SJSA1 (cell line): ENCODE results near the gene SLC25A21. TPM values are rescaled to one million over a fixed set of nuclear protein-coding genes. Genes with fewer than 3 reads are reported as not detected.

Source experiments
- DNase-seq, 2 experiments: peaks; one replicate each; pipeline ENCODE4 v3.0.0-alpha.2; 2015 to 2020; ENCODE audit warnings: low spot score in 2 of 2, low read depth in 1 of 2
- H3K27ac ChIP-seq: fragments of 250-450 bp; sonication (Bioruptor Pico); 2 replicates; pipeline ENCODE4 v1.5.1; 2020; ENCODE audit warnings: mild to moderate bottlenecking, moderate library complexity
- H3K27me3 ChIP-seq: fragments of 250-450 bp; sonication (Bioruptor Pico); replicated peaks from 2 replicates; pipeline ENCODE4 v1.5.1; 2020; ENCODE audit warnings: mild to moderate bottlenecking, moderate library complexity
- H3K36me3 ChIP-seq: fragments of 250-450 bp; sonication (Bioruptor Pico); 2 replicates; pipeline ENCODE4 v1.5.1; 2020; ENCODE audit warnings: mild to moderate bottlenecking
- H3K4me1 ChIP-seq: fragments of 250-450 bp; sonication (Bioruptor Pico); replicated peaks from 2 replicates; pipeline ENCODE4 v1.6.1; 2021; ENCODE audit warnings: mild to moderate bottlenecking
- H3K4me3 ChIP-seq: fragments of 250-450 bp; sonication (Bioruptor Pico); 2 replicates; pipeline ENCODE4 v1.5.1; 2020; ENCODE audit warnings: mild to moderate bottlenecking
- H3K9me3 ChIP-seq: fragments of 250-450 bp; sonication (Bioruptor Pico); replicated peaks from 2 replicates; pipeline ENCODE4 v1.5.1; 2020; ENCODE audit warnings: mild to moderate bottlenecking
- total RNA-seq: library from RNA; depleted of rRNA; stranded (reverse); fragments of >200 nt; shearing (Covaris generic); gene quantifications from 2 replicates; pipeline ENCODE4 v1.2.3, GENCODE V29; 2014

Gene SLC25A21
- total RNA-seq, 1 experiment from 2014 or later: 2.6 TPM

GRCh38 chr14:36950812-36951211, 221.6 kb downstream of the SLC25A21 start:
- no peak for DNase-seq
- H3K27me3 ChIP-seq: no peaks in the 10 kb centered on the region
- no peak overlapping the region for H3K27ac ChIP-seq
- no peaks in the 10 kb centered on the region for H3K36me3 ChIP-seq
- peaks cover 45% of the 10 kb centered on the region for H3K4me1 ChIP-seq
- no peak overlapping the region for H3K4me3 ChIP-seq
- H3K9me3 ChIP-seq: no peaks in the 10 kb centered on the region

DNA sequence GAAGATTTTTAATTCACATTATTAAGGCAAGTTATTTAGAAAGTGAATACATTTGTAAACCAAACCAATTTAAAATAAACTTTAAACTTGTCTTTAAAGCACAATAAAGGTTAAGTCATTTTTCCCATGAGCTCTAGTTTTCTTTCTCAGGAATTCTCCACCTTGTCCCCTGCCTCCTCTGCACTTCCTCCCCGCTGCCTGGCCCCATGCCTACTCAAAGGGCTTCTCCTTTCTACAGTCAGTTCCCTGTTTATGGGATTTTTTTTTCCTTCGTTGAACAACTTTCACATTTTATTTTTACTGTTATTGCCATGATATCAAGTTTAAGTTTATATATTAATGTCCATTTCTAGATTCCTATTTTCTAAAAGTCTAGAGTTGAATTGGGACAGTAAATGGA, 223.0 kb downstream of the SLC25A21 start:
- Histone ChIP-seq H3K4me1 (peaks cover 46% of the 10 kb centered on the region), H3K27me3 (no peaks in the 10 kb centered on the region), H3K36me3 (no peaks in the 10 kb centered on the region), H3K4me3 (no peak overlapping the region), H3K9me3 (no peaks in the 10 kb centered on the region), H3K27ac (no peak overlapping the region)
- DNase-seq: no peak

- H3K4me1 ChIP-seq: peaks cover 48% of the 10 kb centered on the region
- H3K27me3 ChIP-seq: no peaks in the 10 kb centered on the region
- H3K36me3 ChIP-seq: no peaks in the 10 kb centered on the region
- no peak for DNase-seq
- no peak overlapping the region for H3K27ac ChIP-seq
- no peaks in the 10 kb centered on the region for H3K9me3 ChIP-seq
- no peak overlapping the region for H3K4me3 ChIP-seq
Measured at GRCh38 chr14:36948157-36948859, 224.1 kb downstream of the SLC25A21 start.

- no peaks in the 10 kb centered on the region for H3K9me3 ChIP-seq
- DNase-seq: no peak
- peaks cover 48% of the 10 kb centered on the region for H3K4me1 ChIP-seq
- no peaks in the 10 kb centered on the region for H3K27me3 ChIP-seq
- H3K27ac ChIP-seq: no peak overlapping the region
- H3K36me3 ChIP-seq: no peaks in the 10 kb centered on the region
- H3K4me3 ChIP-seq: no peak overlapping the region
Measured at GRCh38 chr14:36947362-36947761, 225.0 kb downstream of the SLC25A21 start.

GRCh38 chr14:36946872-36947271, 225.5 kb downstream of the SLC25A21 start:
- Histone ChIP-seq H3K4me3 (no peak overlapping the region), H3K27me3 (no peaks in the 10 kb centered on the region), H3K9me3 (no peaks in the 10 kb centered on the region), H3K4me1 (peaks cover 46% of the 10 kb centered on the region), H3K27ac (no peak overlapping the region), H3K36me3 (no peaks in the 10 kb centered on the region)
- no peak for DNase-seq

- no peaks in the 10 kb centered on the region for H3K36me3 ChIP-seq
- no peaks in the 10 kb centered on the region for H3K27me3 ChIP-seq
- peaks cover 33% of the 10 kb centered on the region for H3K4me1 ChIP-seq
- H3K4me3 ChIP-seq: no peak overlapping the region
- DNase-seq: peak; percentile 84 to 86
- H3K27ac ChIP-seq: peak overlapping the region; percentile 29
- H3K9me3 ChIP-seq: no peaks in the 10 kb centered on the region
Measured at GRCh38 chr14:36944307-36945010, 227.9 kb downstream of the SLC25A21 start.

DNA sequence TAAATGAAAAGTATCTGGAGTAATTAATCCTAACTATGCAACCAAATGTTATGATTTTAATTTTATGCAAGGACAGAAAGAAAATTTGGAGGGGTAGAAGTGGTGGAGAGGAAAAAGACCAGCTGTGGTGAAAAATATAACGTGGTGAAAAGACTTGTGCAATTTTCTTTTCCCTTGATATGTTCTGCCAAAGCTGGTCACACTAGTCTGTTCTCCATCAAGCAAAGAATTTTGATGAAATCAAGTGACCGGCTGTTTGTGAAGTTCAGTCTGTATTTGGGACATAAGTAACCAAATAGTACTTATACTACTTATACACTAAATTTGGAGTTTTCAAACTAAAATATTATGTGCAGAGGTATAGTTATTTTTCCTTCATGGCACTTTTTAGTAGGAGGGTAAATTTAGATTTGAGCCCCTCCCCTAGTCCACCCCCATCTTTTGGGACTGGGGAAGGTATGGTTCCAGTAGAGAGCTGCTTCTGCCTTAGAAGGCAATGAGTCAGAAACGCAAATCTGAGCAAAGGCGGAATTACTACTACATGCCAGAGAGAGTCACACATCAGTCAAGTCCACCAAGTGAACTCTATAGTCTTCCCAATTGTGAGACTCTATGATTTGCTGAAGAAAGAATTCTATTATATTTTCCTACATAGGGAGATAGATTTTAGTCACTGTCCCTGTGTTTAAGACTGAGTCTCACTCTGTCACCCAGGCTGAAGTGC, 229.7 kb downstream of the SLC25A21 start:
- Histone ChIP-seq H3K9me3 (no peaks in the 10 kb centered on the region), H3K4me1 (peaks cover 33% of the 10 kb centered on the region), H3K4me3 (no peak overlapping the region), H3K27me3 (no peaks in the 10 kb centered on the region), H3K36me3 (no peaks in the 10 kb centered on the region), H3K27ac (no peak overlapping the region)
- DNase-seq: peak in 1 of 2 experiments; percentile 24

DNA sequence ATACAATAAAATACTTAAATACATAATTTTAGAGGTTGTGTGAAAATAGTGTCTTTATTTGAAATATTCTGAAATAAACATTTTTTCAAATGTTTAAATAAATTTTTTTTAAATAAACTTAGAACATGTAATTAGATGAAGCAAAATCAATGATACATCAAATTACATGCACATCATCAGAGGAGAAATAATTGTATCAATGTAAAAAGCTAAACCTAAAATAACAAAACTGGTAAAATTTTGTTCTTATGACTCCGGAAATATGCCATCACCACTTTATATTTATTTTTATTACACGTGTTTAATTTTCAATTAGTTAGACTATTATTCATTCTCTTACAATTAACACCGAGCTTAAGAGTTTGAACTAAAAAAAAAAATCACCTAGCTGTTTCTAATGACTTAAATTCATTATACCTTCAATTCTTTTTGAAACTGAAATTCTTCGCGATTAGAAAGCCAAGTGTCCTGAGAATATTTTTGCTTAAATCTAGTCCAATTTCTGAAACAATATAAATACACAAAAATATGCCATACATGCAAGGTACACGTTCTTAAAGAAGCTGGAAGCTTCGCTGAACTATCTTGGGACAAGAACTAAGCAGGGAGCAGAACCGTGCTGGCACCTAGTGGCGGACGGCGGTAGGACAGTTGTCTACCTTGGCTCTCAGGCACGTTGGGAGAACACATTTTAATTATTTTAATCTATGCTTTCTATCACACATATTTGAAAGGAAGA, 230.5 kb downstream of the SLC25A21 start:
- Histone ChIP-seq H3K4me1 (peaks cover 33% of the 10 kb centered on the region), H3K27me3 (no peaks in the 10 kb centered on the region), H3K9me3 (no peaks in the 10 kb centered on the region), H3K4me3 (no peak overlapping the region), H3K27ac (no peak overlapping the region), H3K36me3 (no peaks in the 10 kb centered on the region)
- peak; percentile 52 to 59 for DNase-seq

GRCh38 chr14:36940476-36940875, 231.9 kb downstream of the SLC25A21 start:
- no peak for DNase-seq
- no peaks in the 10 kb centered on the region for H3K36me3 ChIP-seq
- peaks cover 32% of the 10 kb centered on the region for H3K4me1 ChIP-seq
- no peak overlapping the region for H3K4me3 ChIP-seq
- no peaks in the 10 kb centered on the region for H3K9me3 ChIP-seq
- H3K27ac ChIP-seq: no peak overlapping the region
- H3K27me3 ChIP-seq: no peaks in the 10 kb centered on the region

GRCh38 chr14:36939265-36939664, 233.1 kb downstream of the SLC25A21 start:
- Histone ChIP-seq H3K36me3 (no peaks in the 10 kb centered on the region), H3K27ac (no peak overlapping the region), H3K9me3 (no peaks in the 10 kb centered on the region), H3K4me1 (peaks cover 20% of the 10 kb centered on the region), H3K4me3 (no peak overlapping the region), H3K27me3 (no peaks in the 10 kb centered on the region)
- no peak for DNase-seq

DNA sequence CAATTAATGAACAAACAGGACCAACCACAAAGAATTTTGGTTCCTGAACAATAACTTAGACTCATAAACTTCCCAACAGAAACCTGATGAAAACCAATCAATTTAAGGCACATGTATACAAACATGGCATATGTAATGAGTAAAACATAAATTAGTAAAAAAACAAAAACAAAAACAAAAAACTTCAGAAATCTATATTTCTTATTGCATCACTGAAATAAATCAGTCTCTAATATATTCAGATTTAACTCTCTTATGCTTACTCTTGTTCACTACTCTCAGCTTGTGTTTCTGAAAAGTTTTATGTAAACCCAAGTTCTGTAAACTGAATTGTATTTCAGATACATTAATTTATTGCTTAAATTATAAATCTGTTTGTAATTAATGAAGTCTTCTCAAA, 233.7 kb downstream of the SLC25A21 start:
- no peaks in the 10 kb centered on the region for H3K36me3 ChIP-seq
- H3K9me3 ChIP-seq: no peaks in the 10 kb centered on the region
- H3K4me1 ChIP-seq: peaks cover 14% of the 10 kb centered on the region
- H3K27ac ChIP-seq: no peak overlapping the region
- no peak overlapping the region for H3K4me3 ChIP-seq
- no peaks in the 10 kb centered on the region for H3K27me3 ChIP-seq
- DNase-seq: no peak

- Histone ChIP-seq H3K36me3 (no peaks in the 10 kb centered on the region), H3K27ac (no peak overlapping the region), H3K4me1 (no peaks in the 10 kb centered on the region), H3K4me3 (no peak overlapping the region), H3K27me3 (no peaks in the 10 kb centered on the region), H3K9me3 (no peaks in the 10 kb centered on the region)
- DNase-seq: no peak
Measured at GRCh38 chr14:36935976-36936678, 236.3 kb downstream of the SLC25A21 start.

GRCh38 chr14:36934304-36934703, 238.1 kb downstream of the SLC25A21 start:
- Histone ChIP-seq H3K4me1 (no peaks in the 10 kb centered on the region), H3K27me3 (no peaks in the 10 kb centered on the region), H3K9me3 (no peaks in the 10 kb centered on the region), H3K36me3 (no peaks in the 10 kb centered on the region), H3K4me3 (no peak overlapping the region), H3K27ac (no peak overlapping the region)
- no peak for DNase-seq
